SK-N-SH treated with all-trans-retinoic acid at 6 μM for 48 hours (cell line): Measurements from ENCODE around the gene MTARC2.

Experiments
- ATAC-seq: fragments of 200-7000 bp; cut with Tn5 transposase; 3 replicates; pipeline ENCODE4 v1.9.1; 2020; ENCODE audit warnings: mild to moderate bottlenecking, moderate library complexity
- ARNTL ChIP-seq: fragments of 450-650 bp; formaldehyde crosslinking; IDR thresholded peaks from 2 replicates; pipeline ENCODE4 v1.5.0; 2020; ENCODE audit warnings: low read depth, mild to moderate bottlenecking, moderate library complexity, borderline replicate concordance
- BACH2 ChIP-seq: fragments of 250-450 bp; sonication (Bioruptor Pico); IDR thresholded peaks from 2 replicates; pipeline ENCODE4 v1.9.0; 2021; ENCODE audit warnings: mild to moderate bottlenecking, borderline replicate concordance
- CREB5 ChIP-seq: fragments of 250-450 bp; sonication (Bioruptor Pico); IDR thresholded peaks from 2 replicates; pipeline ENCODE4 v1.5.1; 2020; ENCODE audit warnings: low read depth, mild to moderate bottlenecking, moderate library complexity
- CSDC2 ChIP-seq: fragments of 250-450 bp; sonication (Bioruptor Pico); IDR thresholded peaks from 2 replicates; pipeline ENCODE4 v1.5.0; 2020; ENCODE audit warnings: mild to moderate bottlenecking, moderate library complexity
- CSRNP3 ChIP-seq: fragments of 250-450 bp; sonication (Bioruptor Pico); IDR thresholded peaks from 2 replicates; pipeline ENCODE4 v1.5.1; 2021; ENCODE audit warnings: mild to moderate bottlenecking, moderate library complexity
- ESRRG ChIP-seq: fragments of 250-450 bp; sonication (Bioruptor Pico); IDR thresholded peaks from 2 replicates; pipeline ENCODE4 v1.6.1; 2021; ENCODE audit warnings: mild to moderate bottlenecking
- GLIS3 ChIP-seq: fragments of 250-450 bp; sonication (Bioruptor Pico); IDR thresholded peaks from 2 replicates; pipeline ENCODE4 v1.5.0; 2020; ENCODE audit warnings: mild to moderate bottlenecking, moderate library complexity
- ISL1 ChIP-seq: fragments of 250-450 bp; sonication (Bioruptor Pico); IDR thresholded peaks from 2 replicates; pipeline ENCODE4 v2.1.2; 2022; ENCODE audit warnings: mild to moderate bottlenecking, moderate library complexity
- OSR1 ChIP-seq: fragments of 250-450 bp; sonication (Bioruptor Pico); IDR thresholded peaks from 2 replicates; pipeline ENCODE4 v1.8.0; 2022; ENCODE audit warnings: moderate library complexity, mild to moderate bottlenecking, inconsistent platforms
- PATZ1 ChIP-seq: fragments of 250-450 bp; sonication (Bioruptor Pico); IDR thresholded peaks from 2 replicates; pipeline ENCODE4 v1.8.0; 2020; ENCODE audit warnings: mild to moderate bottlenecking, moderate library complexity, borderline replicate concordance
- POU6F1 ChIP-seq: fragments of 250-450 bp; sonication (Bioruptor Pico); IDR thresholded peaks from 2 replicates; pipeline ENCODE4 v1.8.0; 2021; ENCODE audit warnings: low read depth, mild to moderate bottlenecking, moderate library complexity, borderline replicate concordance
- PPARA ChIP-seq: fragments of 250-450 bp; sonication (Bioruptor Pico); IDR thresholded peaks from 2 replicates; pipeline ENCODE4 v1.5.0; 2020; ENCODE audit warnings: mild to moderate bottlenecking, borderline replicate concordance
- SNAI2 ChIP-seq: fragments of 250-450 bp; sonication (Bioruptor Pico); IDR thresholded peaks from 2 replicates; pipeline ENCODE4 v1.5.0; 2020; ENCODE audit warnings: mild to moderate bottlenecking, moderate library complexity
- TCF4 ChIP-seq: fragments of 250-450 bp; sonication (Bioruptor Pico); IDR thresholded peaks from 2 replicates; pipeline ENCODE4 v1.8.0; 2021; ENCODE audit warnings: mild to moderate bottlenecking, moderate library complexity, borderline replicate concordance
- TOX ChIP-seq: fragments of 250-450 bp; sonication (Bioruptor Pico); IDR thresholded peaks from 2 replicates; pipeline ENCODE4 v1.8.0; 2021; ENCODE audit warnings: mild to moderate bottlenecking, moderate library complexity, borderline replicate concordance
- TSHZ2 ChIP-seq: fragments of 250-450 bp; sonication (Bioruptor Pico); IDR thresholded peaks from 2 replicates; pipeline ENCODE4 v1.5.0; 2020; ENCODE audit warnings: mild to moderate bottlenecking, moderate library complexity
- ZC3H10 ChIP-seq: fragments of 250-450 bp; sonication (Bioruptor Pico); IDR thresholded peaks from 2 replicates; pipeline ENCODE4 v1.5.1; 2021; ENCODE audit warnings: mild to moderate bottlenecking, moderate library complexity
- ZFP3 ChIP-seq: fragments of 250-450 bp; sonication (Bioruptor Pico); IDR thresholded peaks from 2 replicates; pipeline ENCODE4 v1.5.0; 2020; ENCODE audit warnings: mild to moderate bottlenecking, moderate library complexity
- ZFP30 ChIP-seq: fragments of 450-650 bp; formaldehyde crosslinking; IDR thresholded peaks from 2 replicates; pipeline ENCODE4 v1.5.0; 2022; ENCODE audit warnings: mild to moderate bottlenecking, moderate library complexity
- ZNF565 ChIP-seq: fragments of 450-650 bp; formaldehyde crosslinking; conservative IDR thresholded peaks from 2 replicates; pipeline ENCODE4 v1.5.0; 2020; ENCODE audit warnings: low read depth, mild to moderate bottlenecking, moderate library complexity
- ZNF70 ChIP-seq: fragments of 450-650 bp; formaldehyde crosslinking; IDR thresholded peaks from 2 replicates; pipeline ENCODE4 v1.5.0; 2020; ENCODE audit warnings: mild to moderate bottlenecking, moderate library complexity
- ZNF8 ChIP-seq: fragments of 450-650 bp; formaldehyde crosslinking; IDR thresholded peaks from 2 replicates; pipeline ENCODE4 v1.5.0; 2020; ENCODE audit warnings: mild to moderate bottlenecking, moderate library complexity

MTARC2 gene

GRCh38 chr1:220741349-220741748 lies 6.8 kb upstream of the MTARC2 start:
- TF ChIP-seq ZC3H10 (CRISPR knock-in tag) (no peak), POU6F1 (no peak), PATZ1 (no peak), ZNF8 (CRISPR knock-in tag) (no peak), CSDC2 (CRISPR knock-in tag) (no peak), ESRRG (CRISPR knock-in tag) (no peak), SNAI2 (no peak), TOX (CRISPR knock-in tag) (no peak), ZFP30 (CRISPR knock-in tag) (no peak)
- no peak for ATAC-seq

- TF ChIP-seq ZNF565 (no peak), ISL1 (CRISPR knock-in tag) (no peak), TCF4 (CRISPR knock-in tag) (no peak), TOX (CRISPR knock-in tag) (no peak), ZNF70 (CRISPR knock-in tag) (no peak), BACH2 (no peak), CSDC2 (CRISPR knock-in tag) (no peak), CSRNP3 (no peak), ESRRG (CRISPR knock-in tag) (no peak), ZFP30 (CRISPR knock-in tag) (no peak), CREB5 (no peak), PATZ1 (no peak), PPARA (CRISPR knock-in tag) (no peak), ZFP3 (CRISPR knock-in tag) (no peak), ARNTL (no peak), TSHZ2 (CRISPR knock-in tag) (no peak)
- ATAC-seq, result no peak
Measured at GRCh38 chr1:220741825-220742224, 6.3 kb upstream of the MTARC2 start.

- TF ChIP-seq ZNF565 (no peak), PPARA (CRISPR knock-in tag) (no peak), GLIS3 (no peak), BACH2 (no peak), SNAI2 (no peak), ZFP30 (CRISPR knock-in tag) (no peak), CSRNP3 (no peak), ZC3H10 (CRISPR knock-in tag) (no peak), ISL1 (CRISPR knock-in tag) (no peak), TCF4 (CRISPR knock-in tag) (no peak), PATZ1 (no peak), ESRRG (CRISPR knock-in tag) (no peak), ARNTL (no peak), ZNF70 (CRISPR knock-in tag) (no peak), OSR1 (CRISPR knock-in tag) (no peak)
- TF ChIP-seq, all 23 proteins: peak for 0
- ATAC-seq, result no peak
Measured at GRCh38 chr1:220742520-220742919, 5.6 kb upstream of the MTARC2 start.
